Breast epithelium (tissue), 4 donors: ENCODE measurements around the gene ZNF420. TPM values are rescaled to one million over a fixed set of nuclear protein-coding genes. Genes with fewer than 3 reads are reported as not detected.
"Not testable (repeated sequence)": the region's sequence is repeated elsewhere in the genome, so short reads cannot be mapped to it uniquely, and the experiment has no call there.

Source experiments
- DNase-seq, 2 donors: peaks; one replicate each; pipeline ENCODE4 v3.0.0-alpha.2; 2019; ENCODE audit warnings: low spot score in 2 of 2
- H3K27ac ChIP-seq, 2 donors: fragments of 200-600 bp; sonication (generic) in 1 of 2; one replicate each; pipeline ENCODE4 v1.5.1; 2016 to 2019; ENCODE audit warnings: mild to moderate bottlenecking in 1 of 2
- H3K27me3 ChIP-seq, 2 donors: fragments of 200-600 bp; sonication (generic) in 1 of 2; one replicate each; pipeline versions ENCODE4 v1.5.1 to v1.6.0; 2017 to 2019; ENCODE audit warnings: control low read depth in 1 of 2, mild to moderate bottlenecking in 1 of 2
- H3K36me3 ChIP-seq: fragments of 200-600 bp; one replicate; pipeline ENCODE4 v1.5.1; 2019
- H3K4me1 ChIP-seq, 2 donors: fragments of 200-600 bp; sonication (generic); one replicate each; pipeline ENCODE4 v1.5.1; 2016 to 2019; ENCODE audit warnings: control low read depth in 1 of 2
- H3K4me3 ChIP-seq, 3 donors: fragments of 200-600 bp; sonication (generic); 1 replicate in 2 of 3; 2 replicates in 1 of 3; pipeline ENCODE4 v1.5.1; 2016 to 2019; ENCODE audit warnings: mild to moderate bottlenecking in 3 of 3, moderate library complexity in 2 of 3
- H3K9me3 ChIP-seq, 2 donors: fragments of 200-600 bp; sonication (generic) in 1 of 2; one replicate each; pipeline ENCODE4 v1.5.1; 2016 to 2019; ENCODE audit warnings: control low read depth in 1 of 2
- CTCF ChIP-seq, 3 donors: fragments of 450-650 bp; IDR thresholded peaks; one replicate each; pipeline ENCODE4 v1.5.1; 2016 to 2017; ENCODE audit warnings: antibody characterized with exemption in 3 of 3, mild to moderate bottlenecking in 3 of 3, moderate library complexity in 3 of 3
- POLR2A ChIP-seq: fragments of 450-650 bp; IDR thresholded peaks from one replicate; pipeline ENCODE4 v1.6.1; 2016; ENCODE audit warnings: antibody characterized with exemption, mild to moderate bottlenecking, moderate library complexity
- POLR2AphosphoS5 ChIP-seq, 3 donors: sonication (generic); formaldehyde crosslinking; IDR thresholded peaks; one replicate each; pipeline ENCODE4 v1.6.1; 2017; ENCODE audit warnings: antibody characterized with exemption in 3 of 3
- intact Hi-C: fragments of 100-400 bp; cut with DNase I; formaldehyde crosslinking; loops from one replicate; pipeline ENCODE4 v1.15.1; 2023; ENCODE audit warnings: low total_unique reads
- total RNA-seq, 3 donors: library from RNA; depleted of rRNA; stranded (reverse); fragments of >200 nt; gene quantifications; one replicate each; pipeline ENCODE4 v1.1.0, GENCODE V29; 2016

Gene ZNF420
- total RNA-seq, 3 donors from 2014 or later: 5.1 to 19.2 (median 17.4) TPM

- Histone ChIP-seq H3K9me3 (peaks cover 93 to 97% of the 10 kb centered on the region in 2 donors), H3K4me1 (no peaks in the 10 kb centered on the region), H3K27ac (no peak overlapping the region), H3K27me3 (no peaks in the 10 kb centered on the region), H3K36me3 (no peaks in the 10 kb centered on the region), H3K4me3 (no peak overlapping the region)
- intact Hi-C loops: no loop called here
- TF ChIP-seq CTCF (IDR thresholded peaks at IDR 0.05) (no peak), POLR2AphosphoS5 (IDR thresholded peaks at IDR 0.05) (no peak), POLR2A (no peak)
- DNase-seq: no peak
Observed at GRCh38 chr19:37114001-37114400, 35.8 kb downstream of the ZNF420 start.

- H3K4me3 ChIP-seq, intact Hi-C loops, H3K36me3 ChIP-seq, H3K27me3 ChIP-seq, H3K27ac ChIP-seq, DNase-seq, H3K4me1 ChIP-seq: not testable (repeated sequence)
- H3K9me3 ChIP-seq: peaks cover 66 to 81% of the 10 kb centered on the region in 2 donors
Observed at GRCh38 chr19:37122093-37122492, 43.9 kb downstream of the ZNF420 start.

GRCh38 chr19:37127999-37128820 is 50.0 kb downstream of the ZNF420 start:
- TF ChIP-seq CTCF (IDR thresholded peaks at IDR 0.05): no peak
- no peak for TF ChIP-seq POLR2AphosphoS5 (IDR thresholded peaks at IDR 0.05)
- no peak for TF ChIP-seq POLR2A
- H3K36me3 ChIP-seq: peaks cover 18% of the 10 kb centered on the region

GRCh38 chr19:37128821-37129177 is 50.6 kb downstream of the ZNF420 start:
- H3K9me3 ChIP-seq: peaks cover 99 to 100% of the 10 kb centered on the region in 2 donors
- no peak for DNase-seq
- intact Hi-C loops: no loop called here
- H3K4me1 ChIP-seq: no peaks in the 10 kb centered on the region
- H3K27me3 ChIP-seq: no peaks in the 10 kb centered on the region
- no peak for TF ChIP-seq CTCF (IDR thresholded peaks at IDR 0.05)
- no peak for TF ChIP-seq POLR2AphosphoS5 (IDR thresholded peaks at IDR 0.05)
- no peak for TF ChIP-seq POLR2A
- no peak overlapping the region for H3K4me3 ChIP-seq
- no peak overlapping the region for H3K27ac ChIP-seq
- H3K36me3 ChIP-seq: peaks cover 18% of the 10 kb centered on the region

More at GRCh38 chr19:37127999-37128820, 50.0 kb downstream of the ZNF420 start:
- Histone ChIP-seq H3K27me3 (no peaks in the 10 kb centered on the region), H3K4me3 (no peak overlapping the region), H3K27ac (no peak overlapping the region), H3K9me3 (peaks cover 99 to 100% of the 10 kb centered on the region in 2 donors), H3K4me1 (no peaks in the 10 kb centered on the region)
- intact Hi-C loops: no loop called here
- DNase-seq: no peak

GRCh38 chr19:37136111-37136510 is 57.9 kb downstream of the ZNF420 start:
- no peaks in the 10 kb centered on the region for H3K27me3 ChIP-seq
- no peaks in the 10 kb centered on the region for H3K36me3 ChIP-seq
- peaks cover 85 to 100% of the 10 kb centered on the region in 2 donors for H3K9me3 ChIP-seq
- no peak overlapping the region for H3K27ac ChIP-seq
- H3K4me3 ChIP-seq: no peak overlapping the region
- TF ChIP-seq POLR2A: no peak
- TF ChIP-seq CTCF (IDR thresholded peaks at IDR 0.05): no peak
- no peak for TF ChIP-seq POLR2AphosphoS5 (IDR thresholded peaks at IDR 0.05)
- H3K4me1 ChIP-seq: no peaks in the 10 kb centered on the region
- intact Hi-C loops: no loop called here
- DNase-seq: no peak
